ENCODE results near the gene HAUS3. TPM values are rescaled to one million over a fixed set of nuclear protein-coding genes. Genes with fewer than 3 reads are reported as not detected.
A peak's percentile ranks its signal among the peaks of the same experiment; 100 is the strongest.
"Not testable (repeated sequence)": the region's sequence is repeated elsewhere in the genome, so short reads cannot be mapped to it uniquely, and the experiment has no call there.

The HAUS3 gene
- total RNA-seq, 4 donors from 2014 or later, result 7.4 to 29.9 (median 14.2) TPM

DNA sequence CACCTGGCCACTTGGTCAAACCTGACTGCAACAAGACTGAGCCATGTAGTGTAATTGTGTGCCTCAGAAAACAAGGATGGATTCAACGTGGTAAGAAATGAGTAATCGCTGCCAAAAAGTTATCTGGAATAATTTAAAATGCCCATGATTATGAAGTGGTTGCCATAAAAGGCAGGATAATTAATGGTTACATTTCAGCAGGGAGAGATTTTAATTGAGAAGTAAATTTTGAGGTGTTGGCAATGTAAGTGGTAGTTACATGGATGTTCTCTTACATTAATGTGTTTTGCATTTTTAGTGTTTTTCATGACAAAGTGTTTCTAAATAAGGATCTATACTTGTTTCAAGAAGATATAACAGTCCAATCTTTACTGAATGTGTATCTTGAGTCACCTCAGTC lies 15.7 kb downstream of the HAUS3 start:
- no peak for TF ChIP-seq CTCF (IDR thresholded peaks at IDR 0.05)
- no peak for TF ChIP-seq POLR2A (IDR thresholded peaks at IDR 0.05)
- H3K9me3 ChIP-seq, result no peaks in the 10 kb centered on the region
- H3K27me3 ChIP-seq, result no peaks in the 10 kb centered on the region
- no peak overlapping the region for H3K4me3 ChIP-seq
- H3K27ac ChIP-seq, result no peak overlapping the region
- H3K4me1 ChIP-seq, result no peaks in the 10 kb centered on the region
- DNase-seq, result no peak
- H3K36me3 ChIP-seq, result no peaks in the 10 kb centered on the region
- intact Hi-C loops (cut with DNase I; ENCODE audit: low total_unique reads), result loop anchor here (10.0 kb wide), 1 partner anchor 239 kb away; the partner anchor contains the start of gene RNF4

GRCh38 chr4:2222838-2223237 lies 19.1 kb downstream of the HAUS3 start:
- no peak for DNase-seq
- TF ChIP-seq POLR2A (IDR thresholded peaks at IDR 0.05), result no peak
- TF ChIP-seq CTCF (IDR thresholded peaks at IDR 0.05), result no peak
- H3K27ac ChIP-seq, result no peak overlapping the region
- no peak overlapping the region for H3K4me3 ChIP-seq
- H3K36me3 ChIP-seq, result no peaks in the 10 kb centered on the region
- no peaks in the 10 kb centered on the region for H3K9me3 ChIP-seq
- H3K27me3 ChIP-seq, result no peaks in the 10 kb centered on the region
- no peaks in the 10 kb centered on the region for H3K4me1 ChIP-seq
- intact Hi-C loops (cut with DNase I; ENCODE audit: low total_unique reads), result loop anchor here (10.0 kb wide), 1 partner anchor 242 kb away; the partner anchor contains the start of gene RNF4

GRCh38 chr4:2221378-2221777 lies 20.5 kb downstream of the HAUS3 start:
- not testable (repeated sequence) for H3K27ac ChIP-seq, DNase-seq, H3K9me3 ChIP-seq, H3K4me3 ChIP-seq, H3K4me1 ChIP-seq, H3K36me3 ChIP-seq, H3K27me3 ChIP-seq
- intact Hi-C loops (cut with DNase I; ENCODE audit: low total_unique reads), result loop anchor here (10.0 kb wide), 1 partner anchor 243 kb away; the partner anchor contains the start of gene RNF4

DNA sequence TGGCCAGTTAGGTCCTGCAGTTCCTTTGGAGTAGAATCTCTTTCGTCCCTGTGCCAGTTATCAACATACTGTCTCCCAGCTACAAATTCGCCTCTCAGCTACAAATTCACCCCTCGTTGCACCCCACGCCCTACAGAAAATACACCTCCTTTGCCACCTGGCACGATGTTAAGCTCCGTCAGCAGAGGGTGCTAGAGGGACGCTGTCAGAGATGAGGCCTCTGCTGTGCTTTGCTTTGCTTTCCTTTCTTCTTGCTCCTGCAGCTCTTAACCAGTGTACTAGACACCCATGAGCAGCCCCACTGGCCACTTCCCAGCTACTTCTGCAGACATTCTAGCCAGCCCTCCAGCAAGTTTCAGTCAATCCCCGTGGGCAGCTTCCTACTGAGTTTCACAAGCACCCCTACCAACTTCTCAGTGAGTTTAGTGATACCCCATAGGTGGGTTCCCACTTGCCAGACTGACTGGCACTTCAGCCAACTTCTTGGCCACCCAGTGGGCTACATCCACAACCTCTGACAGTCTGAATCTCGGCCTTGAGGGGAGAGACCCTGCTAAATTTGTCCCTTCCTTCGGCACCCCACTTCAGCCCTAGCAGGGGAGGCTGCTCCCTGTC lies 21.8 kb downstream of the HAUS3 start:
- Histone ChIP-seq H3K9me3 (no peaks in the 10 kb centered on the region), H3K27ac (no peak overlapping the region), H3K4me3 (no peak overlapping the region), H3K4me1 (no peaks in the 10 kb centered on the region), H3K27me3 (no peaks in the 10 kb centered on the region), H3K36me3 (no peaks in the 10 kb centered on the region)
- TF ChIP-seq POLR2A (IDR thresholded peaks at IDR 0.05) (no peak), CTCF (IDR thresholded peaks at IDR 0.05) (peak; percentile 73 to 90 (median 86))
- DNase-seq, result peak; percentile 66
- intact Hi-C loops (cut with DNase I; ENCODE audit: low total_unique reads), result loop anchor here (10.0 kb wide), 1 partner anchor 245 kb away; the partner anchor contains the start of gene RNF4

DNA sequence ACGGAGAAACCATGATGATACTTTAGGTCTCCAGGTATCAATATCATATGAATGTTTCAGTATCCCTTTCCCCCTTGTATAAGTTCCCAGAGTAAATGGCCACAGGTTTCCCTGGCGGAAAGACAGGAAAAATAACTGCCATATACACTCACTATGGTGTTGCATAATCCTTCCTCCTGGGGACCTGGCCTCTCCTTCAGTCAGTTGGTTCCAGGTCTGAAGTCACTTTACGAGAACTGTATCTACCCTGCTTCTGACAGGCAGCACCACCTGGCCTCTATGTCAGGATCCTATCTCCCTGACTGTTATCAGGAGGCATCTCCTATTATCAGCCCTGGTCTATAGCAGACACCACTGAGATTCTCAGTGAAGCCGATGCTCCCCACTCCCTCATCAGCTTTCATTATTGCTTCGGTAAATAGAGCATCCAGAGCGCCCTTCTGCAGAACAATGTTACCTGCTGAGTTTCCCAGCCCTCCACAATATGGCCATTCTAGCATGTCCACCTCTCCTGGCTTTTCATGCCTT lies 22.6 kb downstream of the HAUS3 start:
- DNase-seq, result no peak
- Histone ChIP-seq H3K36me3 (no peaks in the 10 kb centered on the region), H3K27me3 (no peaks in the 10 kb centered on the region), H3K9me3 (no peaks in the 10 kb centered on the region), H3K4me3 (no peak overlapping the region), H3K4me1 (no peaks in the 10 kb centered on the region), H3K27ac (no peak overlapping the region)
- intact Hi-C loops (cut with DNase I; ENCODE audit: low total_unique reads), result no loop called here
- TF ChIP-seq CTCF (IDR thresholded peaks at IDR 0.05) (no peak), POLR2A (IDR thresholded peaks at IDR 0.05) (no peak)

Measured in uterus (tissue), 4 donors.